PC-3 (cell line): ENCODE results near the gene ZNF430. TPM values are rescaled to one million over a fixed set of nuclear protein-coding genes. Genes with fewer than 3 reads are reported as not detected.

ENCODE experiments used
- ATAC-seq: fragments of 200-7000 bp; cut with Tn5 transposase; 2 replicates; pipeline ENCODE4 v1.9.1; 2020; ENCODE audit warnings: mild to moderate bottlenecking, moderate library complexity
- BruUV-seq: library from RNA; stranded (reverse); fragments of 400-500 nt; replicated peaks from 2 replicates; lab custom pipeline; 2021; lab: Mats Ljungman, UMichigan
- CTCF ChIA-PET: fragments of 300-600 bp; sonication (Branson Sonifier 250); formaldehyde crosslinking; loops from one replicate; lab custom pipeline; 2022; ENCODE audit warnings: antibody characterized with exemption; lab: Charles Lee
- POLR2A ChIA-PET: fragments of 300-600 bp; sonication (Branson Sonifier 250); formaldehyde crosslinking; loops from one replicate; lab custom pipeline; 2022; ENCODE audit warnings: antibody characterized with exemption; ENCODE audit not compliant: unreplicated experiment; lab: Charles Lee
- DNase-seq: peaks from one replicate; pipeline ENCODE4 v3.0.0-alpha.2; 2015
- H2AFZ ChIP-seq: fragments of 300-600 bp; sonication (generic); 2 replicates; pipeline ENCODE4 v1.6.0; 2016; ENCODE audit warnings: antibody characterized with exemption, low read length
- H3F3A ChIP-seq: fragments of 300-600 bp; sonication (generic); one replicate; pipeline ENCODE4 v1.6.0; 2017; ENCODE audit warnings: antibody characterized with exemption, low read length, control low read depth, mild to moderate bottlenecking; ENCODE audit not compliant: unreplicated experiment
- H3K27ac ChIP-seq: fragments of 300-600 bp; sonication (generic); 2 replicates; pipeline ENCODE4 v1.5.1; 2016; ENCODE audit warnings: mild to moderate bottlenecking, low read length
- H3K27me3 ChIP-seq: fragments of 300-600 bp; sonication (generic); 2 replicates; pipeline ENCODE4 v1.6.1; 2016; ENCODE audit warnings: low read length, mixed read lengths
- H3K36me3 ChIP-seq: fragments of 300-600 bp; sonication (generic); 2 replicates; pipeline ENCODE4 v1.6.1; 2016; ENCODE audit warnings: low read depth, mixed run types, low read length, mixed read lengths
- H3K4me1 ChIP-seq: fragments of 300-600 bp; sonication (generic); 2 replicates; pipeline ENCODE4 v1.5.1; 2016; ENCODE audit warnings: low read length; ENCODE audit not compliant: insufficient read depth
- H3K4me2 ChIP-seq: fragments of 300-600 bp; sonication (generic); 2 replicates; pipeline ENCODE4 v1.6.0; 2016; ENCODE audit warnings: low read length
- H3K4me3 ChIP-seq: fragments of 300-600 bp; sonication (generic); 2 replicates; pipeline ENCODE4 v1.5.1; 2016; ENCODE audit warnings: mild to moderate bottlenecking, low read length, mixed read lengths
- H3K79me2 ChIP-seq: fragments of 300-600 bp; sonication (generic); 2 replicates; pipeline ENCODE4 v1.6.1; 2017; ENCODE audit warnings: low read length, mixed read lengths
- H3K9ac ChIP-seq: fragments of 300-600 bp; sonication (generic); 2 replicates; pipeline ENCODE4 v1.6.0; 2016; ENCODE audit warnings: mild to moderate bottlenecking, low read length
- H3K9me2 ChIP-seq: fragments of 300-600 bp; sonication (generic); replicated peaks from 2 replicates; pipeline ENCODE4 v1.6.1; 2016; ENCODE audit warnings: mixed run types, low read length, mixed read lengths
- H3K9me3 ChIP-seq: fragments of 300-600 bp; sonication (generic); 2 replicates; pipeline ENCODE4 v1.6.1; 2016; ENCODE audit warnings: low read length, mixed read lengths
- H4K20me1 ChIP-seq: fragments of 300-600 bp; sonication (generic); 2 replicates; pipeline ENCODE4 v1.6.1; 2016; ENCODE audit warnings: low read length, mixed read lengths
- CTCF ChIP-seq: fragments of 300-600 bp; sonication (generic); conservative IDR thresholded peaks from 2 replicates; pipeline ENCODE4 v1.5.1; 2017; ENCODE audit warnings: antibody characterized with exemption, low read depth, mild to moderate bottlenecking, low read length
- EZH2 ChIP-seq: fragments of 300-600 bp; sonication (generic); IDR thresholded peaks from one replicate; pipeline ENCODE4 v1.6.1; 2017; ENCODE audit warnings: antibody characterized with exemption, mild to moderate bottlenecking, low read length; ENCODE audit not compliant: unreplicated experiment
- EZH2phosphoT487 ChIP-seq: fragments of 300-600 bp; sonication (generic); IDR thresholded peaks from 2 replicates; pipeline ENCODE4 v1.6.1; 2018; ENCODE audit warnings: mild to moderate bottlenecking, antibody characterized with exemption, low read length, borderline replicate concordance
- intact Hi-C: fragments of 100-400 bp; cut with micrococcal nuclease; formaldehyde crosslinking; loops from 2 replicates; pipeline ENCODE4 v1.9.0; 2023
- total RNA-seq: library from RNA; depleted of rRNA; stranded (reverse); fragments of >200 nt; gene quantifications from 2 replicates; pipeline ENCODE4 v1.2.3, GENCODE V29; 2014

ZNF430 gene
- total RNA-seq, 1 experiment from 2014 or later = 9.7 TPM

GRCh38 chr19:21045028-21045427 is 24.6 kb downstream of the ZNF430 start:
- 0 out of 2 replicates have a peak, but pooled peaks cover 16% of the 10 kb centered on the region for H3K9me3 ChIP-seq
- H4K20me1 ChIP-seq = no peaks in the 10 kb centered on the region
- peaks cover 32% of the 10 kb centered on the region for H3K79me2 ChIP-seq
- no peak overlapping the region for H2AFZ ChIP-seq
- CTCF ChIA-PET = no interaction called here
- no peaks in the 10 kb centered on the region for H3K27me3 ChIP-seq
- H3K4me1 ChIP-seq = no peaks in the 10 kb centered on the region
- H3K27ac ChIP-seq = no peak overlapping the region
- intact Hi-C loops = no loop called here
- TF ChIP-seq CTCF (no peak), EZH2 (no peak), EZH2phosphoT487 (no peak)
- no peak overlapping the region for H3K4me2 ChIP-seq
- no peaks in the 10 kb centered on the region for H3F3A ChIP-seq
- no peak overlapping the region for H3K4me3 ChIP-seq
- DNase-seq (no peak), ATAC-seq (no peak)
- no peak overlapping the region for H3K9ac ChIP-seq
- POLR2A ChIA-PET = no interaction called here
- no peaks in the 10 kb centered on the region for H3K9me2 ChIP-seq
- no TSS peak for BruUV-seq
- peaks cover 82% of the 10 kb centered on the region for H3K36me3 ChIP-seq

GRCh38 chr19:21046489-21046888 is 26.0 kb downstream of the ZNF430 start:
- H4K20me1 ChIP-seq = no peaks in the 10 kb centered on the region
- intact Hi-C loops = no loop called here
- no peak overlapping the region for H2AFZ ChIP-seq
- no TSS peak for BruUV-seq
- TF ChIP-seq EZH2 = no peak
- TF ChIP-seq CTCF = no peak
- no peak for TF ChIP-seq EZH2phosphoT487
- no peak overlapping the region for H3K4me2 ChIP-seq
- no peak overlapping the region for H3K27ac ChIP-seq
- H3K9me3 ChIP-seq = 0 out of 2 replicates have a peak, but pooled peaks cover 17% of the 10 kb centered on the region
- no peaks in the 10 kb centered on the region for H3K27me3 ChIP-seq
- H3F3A ChIP-seq = no peaks in the 10 kb centered on the region
- ChIA-PET POLR2A (no interaction called here), CTCF (no interaction called here)
- H3K9ac ChIP-seq = no peak overlapping the region
- ATAC-seq (no peak), DNase-seq (no peak)
- peaks cover 84% of the 10 kb centered on the region for H3K36me3 ChIP-seq
- H3K9me2 ChIP-seq = no peaks in the 10 kb centered on the region
- H3K4me1 ChIP-seq = no peaks in the 10 kb centered on the region
- H3K79me2 ChIP-seq = peaks cover 32% of the 10 kb centered on the region
- H3K4me3 ChIP-seq = no peak overlapping the region

GRCh38 chr19:21047716-21048115 is 27.3 kb downstream of the ZNF430 start:
- CTCF ChIA-PET = no interaction called here
- H3K4me3 ChIP-seq = no peak overlapping the region
- H3K4me2 ChIP-seq = no peak overlapping the region
- 0 out of 2 replicates have a peak, but pooled peaks cover 20% of the 10 kb centered on the region for H3K9me3 ChIP-seq
- ATAC-seq (no peak), DNase-seq (no peak)
- H3K9me2 ChIP-seq = no peaks in the 10 kb centered on the region
- peaks cover 84% of the 10 kb centered on the region for H3K36me3 ChIP-seq
- TF ChIP-seq EZH2phosphoT487 (no peak), EZH2 (no peak), CTCF (no peak)
- no peak overlapping the region for H3K9ac ChIP-seq
- H3K79me2 ChIP-seq = peaks cover 31% of the 10 kb centered on the region
- no peak overlapping the region for H2AFZ ChIP-seq
- POLR2A ChIA-PET = no interaction called here
- H3F3A ChIP-seq = no peaks in the 10 kb centered on the region
- H3K4me1 ChIP-seq = no peaks in the 10 kb centered on the region
- H3K27ac ChIP-seq = no peak overlapping the region
- H3K27me3 ChIP-seq = no peaks in the 10 kb centered on the region
- H4K20me1 ChIP-seq = no peaks in the 10 kb centered on the region
- intact Hi-C loops = no loop called here
- no TSS peak for BruUV-seq
